Heart left ventricle (tissue), 13 donors: Measurements from ENCODE around the gene PAF1.

Experiments used
- CTCF ChIP-seq, 12 donors: fragments of 200-600 bp; sonication (generic) in 4 of 12; IDR thresholded peaks; one replicate each; pipeline versions ENCODE4 v1.5.0 to v1.8.0; 2018 to 2022; ENCODE audit warnings: antibody characterized with exemption in 12 of 12, mild to moderate bottlenecking in 5 of 12
- POLR2A ChIP-seq, 2 donors: fragments of 450-650 bp; IDR thresholded peaks; one replicate each; pipeline ENCODE4 v1.6.1; 2017; ENCODE audit warnings: antibody characterized with exemption in 2 of 2, mild to moderate bottlenecking in 2 of 2, moderate library complexity in 2 of 2
- donor health status: ischemic (EF 13 %, LVEDD 7.1; RV severe dilation, severe dysfunction).
- donor health status: DM: no; HTN: yes; CAD: no.
- donor health status: DM: no; HTN: no; CAD: no.
- donor health status: ischemic (EF 25% LVEDD 6.9; RV normal size, moderate dysfunction).
- donor health status: ischemic (EF 25% LVEDD 5.7; RV mildly dilated, moderate dysfunction).
- donor health status: ischemic (EF 35%, LVEDD 5.7; RV mildly dilated, moderate dysfunction).
- donor health status: nonischemic (EF 11% LVEDD 7.7; RV severe dilation, severe dysfunction).
- donor health status: DM: yes; HTN: yes; CAD: no.
- donor health status: PGD.
- donor health status: ischemic (EF 29% LVEDD 5.4; RV normal size, mild dysfunction).
- donor health status: nonischemic (EF 23%, LVEDD 6.1; RV moderate dilation, normal function).

GRCh38 chr19:39438270-39438934 lies 47.5 kb upstream of the PAF1 start:
- TF ChIP-seq POLR2A (IDR thresholded peaks at IDR 0.05) (no peak), CTCF (IDR thresholded peaks at IDR 0.05) (no peak)
